Memory B cell (primary cell): ENCODE data around the gene PHLDB2.

Experiments used
- ATAC-seq: fragments of 150-1000 bp; cut with Tn5 transposase; 2 replicates; pipeline ENCODE4 v1.10.0; 2021; ENCODE audit warnings: low read depth, mild to moderate bottlenecking, moderate library complexity
- DNase-seq, 2 donors: peaks; one replicate each; pipeline ENCODE4 v3.0.0; 2022; ENCODE audit warnings: low spot score in 2 of 2
- H3K27ac Mint-ChIP-seq: one replicate; pipeline ENCODE4 v1.8.0; 2022; ENCODE audit warnings: mild to moderate bottlenecking, moderate library complexity, mixed read lengths
- H3K27me3 Mint-ChIP-seq: one replicate; pipeline ENCODE4 v1.8.0; 2022; ENCODE audit warnings: mixed read lengths
- H3K36me3 Mint-ChIP-seq: one replicate; pipeline ENCODE4 v1.8.0; 2022; ENCODE audit warnings: mild to moderate bottlenecking, mixed read lengths
- H3K4me1 Mint-ChIP-seq: one replicate; pipeline ENCODE4 v1.8.0; 2022; ENCODE audit warnings: mixed read lengths
- H3K4me3 Mint-ChIP-seq: one replicate; pipeline ENCODE4 v1.8.0; 2022; ENCODE audit warnings: mild to moderate bottlenecking, moderate library complexity, mixed read lengths
- H3K9me3 Mint-ChIP-seq: one replicate; pipeline ENCODE4 v1.8.0; 2022; ENCODE audit warnings: mixed read lengths

PHLDB2 gene

DNA sequence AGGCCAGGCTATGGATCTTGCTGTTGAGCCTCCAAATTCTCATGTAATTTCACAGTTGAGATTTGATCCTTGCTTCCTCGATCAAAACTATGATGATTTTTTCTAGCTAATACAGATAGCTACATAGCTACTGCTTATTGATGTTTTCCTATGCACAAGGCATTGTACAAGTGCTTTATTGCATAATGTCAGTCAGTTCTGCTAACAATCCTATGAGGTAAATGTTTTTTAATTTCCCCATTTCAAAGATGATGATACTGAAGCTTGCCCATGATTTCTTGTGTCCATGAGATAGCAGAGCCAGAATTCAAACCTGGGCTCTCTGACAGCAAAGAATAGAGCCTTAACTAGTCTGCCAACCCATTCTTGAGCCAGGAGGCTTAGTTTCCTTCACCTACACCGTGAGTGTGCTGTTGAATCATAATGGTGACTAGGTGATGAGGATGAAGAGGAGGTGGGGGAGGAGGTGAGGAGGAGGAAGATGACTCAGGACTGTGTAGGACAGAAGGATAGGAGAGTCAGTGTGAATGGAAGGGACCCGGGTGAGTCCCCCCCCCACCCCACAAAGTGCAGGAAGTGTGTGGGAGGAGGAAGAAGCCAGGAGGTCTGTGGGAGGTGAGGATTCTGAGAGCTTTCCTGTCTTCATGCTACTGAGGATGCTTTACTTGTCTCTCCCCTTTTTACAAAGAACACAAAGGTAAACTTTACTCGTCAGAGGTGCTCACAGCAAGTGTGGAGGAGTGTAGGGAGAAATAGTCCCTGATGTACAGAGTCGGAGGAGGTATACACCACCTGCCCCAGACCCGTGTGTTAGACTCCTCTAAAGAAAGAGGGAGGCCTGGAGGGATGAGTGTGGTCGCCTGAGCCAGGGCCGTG is 143.3 kb downstream of the PHLDB2 start:
- Mint-ChIP-seq H3K4me3 (no peak overlapping the region), H3K9me3 (no peaks in the 10 kb centered on the region), H3K36me3 (no peaks in the 10 kb centered on the region), H3K27ac (no peak overlapping the region), H3K27me3 (peaks cover 2% of the 10 kb centered on the region), H3K4me1 (peaks cover 13% of the 10 kb centered on the region)
- DNase-seq (no peak), ATAC-seq (no peak)

DNA sequence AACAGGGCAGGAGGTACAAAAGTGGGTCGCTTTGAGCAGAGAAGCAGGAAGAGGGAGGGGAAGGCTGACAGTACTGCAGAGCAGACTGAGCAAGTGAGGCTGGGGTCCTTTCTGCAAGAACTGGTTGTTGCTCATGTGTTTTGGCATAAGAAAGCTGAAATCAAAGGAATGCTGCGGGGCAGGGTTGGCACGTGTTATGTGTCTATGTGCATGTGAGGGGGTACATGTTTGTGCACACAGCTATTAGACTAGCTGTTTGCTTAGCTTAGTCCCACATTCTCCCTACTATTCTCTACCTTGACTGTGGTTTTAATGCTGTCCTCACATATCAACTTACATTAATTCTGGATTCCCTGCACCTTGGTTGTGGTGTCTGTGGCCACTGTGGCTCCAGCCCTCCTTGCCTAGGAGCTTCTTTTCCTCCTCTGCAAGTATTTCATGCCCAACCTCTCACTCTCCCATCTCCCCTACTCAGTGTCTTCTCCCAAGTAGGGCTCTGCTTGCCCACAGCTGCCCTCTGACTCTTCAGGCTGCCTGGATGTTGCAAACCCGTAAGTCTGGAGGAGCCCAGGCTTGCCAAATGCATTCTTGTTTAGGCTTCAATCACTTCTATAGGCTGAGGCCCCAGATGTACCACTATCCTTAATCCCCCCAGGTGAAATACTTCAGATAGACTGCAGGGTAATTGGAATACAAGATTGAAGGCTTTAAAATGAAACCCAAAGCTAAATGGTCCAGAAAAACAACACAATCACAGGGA is 144.4 kb downstream of the PHLDB2 start:
- DNase-seq (no peak), ATAC-seq (no peak)
- H3K4me3 Mint-ChIP-seq = no peak overlapping the region
- H3K36me3 Mint-ChIP-seq = no peaks in the 10 kb centered on the region
- peaks cover 2% of the 10 kb centered on the region for H3K27me3 Mint-ChIP-seq
- H3K27ac Mint-ChIP-seq = no peak overlapping the region
- H3K9me3 Mint-ChIP-seq = no peaks in the 10 kb centered on the region
- peaks cover 11% of the 10 kb centered on the region for H3K4me1 Mint-ChIP-seq

- no peaks in the 10 kb centered on the region for H3K9me3 Mint-ChIP-seq
- no peak overlapping the region for H3K27ac Mint-ChIP-seq
- no peak for ATAC-seq
- no peaks in the 10 kb centered on the region for H3K36me3 Mint-ChIP-seq
- H3K4me3 Mint-ChIP-seq = no peak overlapping the region
- DNase-seq = no peak
- H3K4me1 Mint-ChIP-seq = peaks cover 7% of the 10 kb centered on the region
- peaks cover 2% of the 10 kb centered on the region for H3K27me3 Mint-ChIP-seq
Measured at GRCh38 chr3:112004187-112004586, 145.1 kb downstream of the PHLDB2 start.

GRCh38 chr3:112004669-112005068 is 145.6 kb downstream of the PHLDB2 start:
- Mint-ChIP-seq H3K4me1 (peaks cover 5% of the 10 kb centered on the region), H3K9me3 (no peaks in the 10 kb centered on the region), H3K27ac (no peak overlapping the region), H3K27me3 (peaks cover 2% of the 10 kb centered on the region), H3K36me3 (no peaks in the 10 kb centered on the region), H3K4me3 (no peak overlapping the region)
- DNase-seq (no peak), ATAC-seq (no peak)

- no peaks in the 10 kb centered on the region for H3K36me3 Mint-ChIP-seq
- H3K4me1 Mint-ChIP-seq = peaks cover 5% of the 10 kb centered on the region
- peaks cover 2% of the 10 kb centered on the region for H3K27me3 Mint-ChIP-seq
- no peaks in the 10 kb centered on the region for H3K9me3 Mint-ChIP-seq
- DNase-seq (no peak), ATAC-seq (no peak)
- H3K27ac Mint-ChIP-seq = no peak overlapping the region
- no peak overlapping the region for H3K4me3 Mint-ChIP-seq
Measured at GRCh38 chr3:112005091-112005672, 146.1 kb downstream of the PHLDB2 start.

DNA sequence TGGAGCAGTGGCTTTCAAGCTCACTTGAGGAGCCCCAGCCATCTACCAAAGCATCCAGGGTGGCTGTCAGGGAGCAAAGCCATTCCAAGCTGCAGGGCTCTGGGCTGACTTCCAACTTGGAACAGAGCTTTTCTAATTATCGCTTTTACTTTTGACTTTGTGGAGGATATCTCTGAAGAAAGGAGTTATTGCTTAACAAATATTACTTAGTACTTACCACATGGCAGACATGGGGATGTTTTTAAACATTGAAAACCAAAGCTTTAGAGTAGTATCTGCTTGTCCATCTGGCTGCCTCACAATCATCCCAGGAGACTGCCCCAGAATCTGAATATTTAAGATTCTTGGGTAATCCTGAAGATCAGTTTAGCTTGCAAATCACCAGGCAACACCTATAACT is 148.6 kb downstream of the PHLDB2 start:
- Mint-ChIP-seq H3K27ac (no peak overlapping the region), H3K4me1 (peaks cover 8% of the 10 kb centered on the region), H3K9me3 (no peaks in the 10 kb centered on the region), H3K4me3 (no peak overlapping the region), H3K36me3 (no peaks in the 10 kb centered on the region), H3K27me3 (no peaks in the 10 kb centered on the region)
- ATAC-seq (no peak), DNase-seq (no peak)

DNA sequence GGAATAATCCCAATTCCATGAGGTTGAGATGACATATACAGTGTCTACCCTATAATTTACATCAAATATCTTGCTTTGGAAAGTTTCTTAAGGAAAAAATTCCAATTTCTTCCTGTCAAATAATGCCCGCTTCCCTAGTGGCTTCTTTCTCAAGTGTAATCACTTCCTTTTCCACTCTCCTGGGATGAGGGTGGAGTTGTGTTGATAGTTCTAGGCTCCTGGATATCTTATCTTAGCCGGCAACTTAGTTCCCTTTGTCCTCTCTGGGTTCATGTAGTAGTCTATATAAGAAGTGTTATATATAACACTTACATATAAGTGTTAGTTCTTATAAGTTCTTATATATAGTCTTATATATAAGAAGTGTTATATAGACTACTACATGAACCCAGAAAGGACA is 150.6 kb downstream of the PHLDB2 start:
- Mint-ChIP-seq H3K36me3 (no peaks in the 10 kb centered on the region), H3K27me3 (no peaks in the 10 kb centered on the region), H3K4me1 (peaks cover 15% of the 10 kb centered on the region), H3K9me3 (no peaks in the 10 kb centered on the region), H3K27ac (no peak overlapping the region), H3K4me3 (no peak overlapping the region)
- ATAC-seq = no peak
- no peak for DNase-seq

DNA sequence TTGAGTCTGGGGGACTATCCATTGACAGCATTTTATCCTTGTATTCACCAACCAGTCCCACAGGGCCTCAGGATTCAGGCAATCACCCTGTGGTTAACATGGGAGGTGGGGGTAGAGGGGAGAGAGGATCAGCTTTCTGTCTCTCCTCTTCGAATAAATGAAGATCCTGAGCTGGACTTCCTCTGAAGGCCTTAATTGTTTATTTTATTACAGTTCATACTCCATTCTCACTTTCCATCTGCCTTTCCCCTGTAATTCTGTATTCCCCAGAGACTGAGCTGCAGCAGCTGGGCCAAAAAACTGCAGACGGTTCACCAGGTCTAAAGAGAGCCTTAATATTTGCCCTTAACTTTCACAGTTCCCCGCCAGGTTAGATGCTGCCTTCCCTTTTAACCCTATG is 151.6 kb downstream of the PHLDB2 start:
- H3K27me3 Mint-ChIP-seq = no peaks in the 10 kb centered on the region
- no peaks in the 10 kb centered on the region for H3K9me3 Mint-ChIP-seq
- no peak overlapping the region for H3K27ac Mint-ChIP-seq
- peaks cover 13% of the 10 kb centered on the region for H3K4me1 Mint-ChIP-seq
- H3K4me3 Mint-ChIP-seq = no peak overlapping the region
- ATAC-seq = no peak
- DNase-seq = no peak
- no peaks in the 10 kb centered on the region for H3K36me3 Mint-ChIP-seq

- H3K9me3 Mint-ChIP-seq = no peaks in the 10 kb centered on the region
- no peak overlapping the region for H3K4me3 Mint-ChIP-seq
- peaks cover 13% of the 10 kb centered on the region for H3K4me1 Mint-ChIP-seq
- DNase-seq (no peak), ATAC-seq (no peak)
- H3K27me3 Mint-ChIP-seq = no peaks in the 10 kb centered on the region
- no peak overlapping the region for H3K27ac Mint-ChIP-seq
- no peaks in the 10 kb centered on the region for H3K36me3 Mint-ChIP-seq
Measured at GRCh38 chr3:112011376-112011940, 152.4 kb downstream of the PHLDB2 start.

- no peak overlapping the region for H3K27ac Mint-ChIP-seq
- H3K4me3 Mint-ChIP-seq = no peak overlapping the region
- no peaks in the 10 kb centered on the region for H3K27me3 Mint-ChIP-seq
- H3K9me3 Mint-ChIP-seq = no peaks in the 10 kb centered on the region
- peaks cover 13% of the 10 kb centered on the region for H3K4me1 Mint-ChIP-seq
- DNase-seq = no peak
- no peak for ATAC-seq
- no peaks in the 10 kb centered on the region for H3K36me3 Mint-ChIP-seq
Measured at GRCh38 chr3:112012205-112012992, 153.3 kb downstream of the PHLDB2 start.

DNA sequence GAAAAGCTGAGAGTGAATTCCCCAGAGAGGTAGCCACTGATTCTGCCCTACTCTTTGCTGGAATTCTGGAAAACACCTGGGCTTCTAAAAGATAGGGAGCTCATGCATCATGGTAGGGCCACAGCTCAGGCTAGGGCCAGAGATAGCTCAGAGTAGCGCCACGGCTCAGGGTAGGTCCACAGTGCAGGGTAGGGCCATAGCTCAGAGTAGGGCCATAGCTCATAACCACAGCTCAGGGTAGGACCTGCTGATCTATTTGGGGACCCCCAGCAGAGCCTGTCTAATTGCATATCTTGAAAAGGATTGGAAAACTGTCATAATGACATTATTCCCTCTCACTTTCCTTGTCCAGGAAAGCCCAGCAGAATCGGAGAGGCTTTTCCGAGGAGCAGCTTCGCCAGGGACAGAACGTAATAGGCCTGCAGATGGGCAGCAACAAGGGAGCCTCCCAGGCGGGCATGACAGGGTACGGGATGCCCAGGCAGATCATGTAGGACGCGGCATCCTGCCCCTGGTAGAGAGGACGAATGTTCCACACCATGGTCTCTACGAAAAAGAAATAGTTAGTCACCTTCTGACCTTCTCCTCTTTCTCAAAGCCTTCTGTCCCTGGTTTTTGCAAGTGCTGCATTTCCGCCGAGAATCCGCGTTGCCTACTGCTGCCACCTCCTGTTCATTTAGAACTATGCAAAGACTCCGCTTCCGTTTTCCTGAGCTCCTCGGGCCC is 154.2 kb downstream of the PHLDB2 start:
- Mint-ChIP-seq H3K4me1 (peaks cover 13% of the 10 kb centered on the region), H3K9me3 (no peaks in the 10 kb centered on the region), H3K4me3 (peak overlapping the region; percentile 38), H3K36me3 (no peaks in the 10 kb centered on the region), H3K27me3 (no peaks in the 10 kb centered on the region), H3K27ac (no peak overlapping the region)
- DNase-seq (peak; percentile 26 to 46), ATAC-seq (peak; percentile 83)

DNA sequence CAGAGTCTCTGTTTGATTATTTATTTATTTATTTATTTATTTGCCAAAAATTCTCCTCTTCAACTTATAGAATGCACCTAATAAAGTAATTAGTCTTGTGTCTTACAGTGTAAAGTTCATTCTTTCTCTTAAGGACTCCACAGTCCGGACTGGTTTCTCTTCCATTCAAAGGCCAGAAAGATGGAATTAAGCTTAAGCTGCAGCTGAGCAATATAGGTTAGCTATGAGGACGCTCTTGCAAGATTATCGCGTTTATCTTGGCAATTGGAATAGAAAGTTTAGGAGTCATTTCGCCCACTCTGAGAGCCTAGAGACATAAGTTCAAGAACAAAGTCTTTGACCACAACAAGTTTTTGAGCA is 154.7 kb downstream of the PHLDB2 start:
- Mint-ChIP-seq H3K27ac (no peak overlapping the region), H3K4me1 (peaks cover 13% of the 10 kb centered on the region), H3K36me3 (no peaks in the 10 kb centered on the region), H3K9me3 (no peaks in the 10 kb centered on the region), H3K4me3 (no peak overlapping the region), H3K27me3 (no peaks in the 10 kb centered on the region)
- ATAC-seq (no peak), DNase-seq (no peak)

DNA sequence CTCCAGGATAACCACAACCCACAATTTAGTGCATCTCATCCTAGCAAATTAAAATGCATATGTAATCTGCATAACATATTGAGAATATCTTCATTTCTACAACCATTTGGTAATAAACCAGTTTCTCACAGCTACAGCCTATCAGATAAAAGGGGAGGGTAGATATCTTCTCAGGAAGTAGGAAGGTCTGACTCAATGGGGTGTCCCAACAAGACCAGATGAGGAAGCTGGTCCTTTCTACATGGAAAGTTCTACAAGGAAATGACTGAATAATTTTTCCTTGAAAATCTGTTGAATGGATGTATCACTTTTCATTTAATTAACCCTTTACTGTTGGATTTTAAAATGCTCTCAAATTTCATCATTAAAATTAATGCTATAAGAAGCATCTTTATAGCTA is 158.0 kb downstream of the PHLDB2 start:
- no peak overlapping the region for H3K27ac Mint-ChIP-seq
- peaks cover 9% of the 10 kb centered on the region for H3K4me1 Mint-ChIP-seq
- ATAC-seq (no peak), DNase-seq (no peak)
- no peak overlapping the region for H3K4me3 Mint-ChIP-seq
- no peaks in the 10 kb centered on the region for H3K36me3 Mint-ChIP-seq
- H3K27me3 Mint-ChIP-seq = no peaks in the 10 kb centered on the region
- H3K9me3 Mint-ChIP-seq = no peaks in the 10 kb centered on the region
